Psoas muscle (tissue), 8 donors: ENCODE data around the gene CNKSR1. TPM values are rescaled to one million over a fixed set of nuclear protein-coding genes. Genes with fewer than 3 reads are reported as not detected.
A peak's percentile ranks its signal among the peaks of the same experiment; 100 is the strongest.

Experiments used
- ATAC-seq, 4 donors: fragments of 200-7000 bp; cut with Tn5 transposase; one replicate each; pipeline ENCODE4 v1.9.1; 2020; ENCODE audit warnings: moderate library complexity in 3 of 4, mild to moderate bottlenecking in 2 of 4
- DNase-seq, 2 donors: peaks; one replicate each; pipeline ENCODE4 v3.0.0-alpha.2; 2020
- H3K27ac ChIP-seq: fragments of 200-600 bp; one replicate; pipeline ENCODE4 v1.8.0; 2022
- H3K27me3 ChIP-seq, 3 donors: fragments of 200-600 bp in 1 of 3; one replicate each; pipeline versions ENCODE4 v1.6.1 to v1.8.0; 2013 to 2022; ENCODE audit warnings: low read length in 2 of 3, mild to moderate bottlenecking in 2 of 3, moderate library complexity in 1 of 3; ENCODE audit not compliant: insufficient read depth in 3 of 3
- H3K36me3 ChIP-seq, 2 donors: fragments of 200-600 bp in 1 of 2; one replicate each; pipeline versions ENCODE4 v1.6.1 to v1.8.0; 2013 to 2022; ENCODE audit warnings: low read depth in 1 of 2, mild to moderate bottlenecking in 1 of 2, moderate library complexity in 1 of 2; ENCODE audit not compliant: insufficient read depth in 1 of 2
- H3K4me1 ChIP-seq: fragments of 200-600 bp; one replicate; pipeline ENCODE4 v1.8.0; 2022
- H3K4me3 ChIP-seq: fragments of 200-600 bp; one replicate; pipeline ENCODE4 v1.8.0; 2022; ENCODE audit warnings: mild to moderate bottlenecking
- H3K9me3 ChIP-seq: fragments of 200-600 bp; one replicate; pipeline ENCODE4 v1.8.0; 2022
- CTCF ChIP-seq: fragments of 200-600 bp; IDR thresholded peaks from one replicate; pipeline ENCODE4 v1.8.0; 2022; ENCODE audit warnings: antibody characterized with exemption
- WGBS, 3 donors: extraction: QIAGEN DNeasy Blood & Tissue Kit; methylation state at CpG; one replicate each; pipeline versions ENCODE4 v1.1.6 to v1.1.7; 2013; 5-methylcytosine and 5-hydroxymethylcytosine counted together
- intact Hi-C, 2 donors: fragments of 100-400 bp; cut with DNase I; formaldehyde crosslinking; loops; one replicate each; pipeline versions ENCODE4 v1.11.0 to v1.14.2; 2022
- polyA plus RNA-seq, 3 donors: library from polyadenylated mRNA; stranded (reverse); fragments of 200-250 nt; gene quantifications; one replicate each; pipeline ENCODE4 v1.2.3, GENCODE V29; 2013
- total RNA-seq, 4 donors: library from RNA; stranded (reverse); fragmentation: NEBNext Ultra II Directional in 2 of 4; extraction: Animal tissue kit (Norgen Biotek cat#: 25700) in 2 of 4; gene quantifications; one replicate each; pipeline versions ENCODE4 v1.2.1 to v1.2.4, GENCODE V29; 2021 to 2023
- donor health status: healthy with polysubstance abuse.
- donor health status: DM: no; HTN: no; CAD: no; lungs with moderate emphysema.
- donor health status: Bipolar disorder and iron deficiency.
- donor health status: healthy.
- donor health status: DM: yes; HTN: yes; CAD: no.
- donor health status: DM: no; HTN: no; CAD: no.
- donor health status: DM: no; HTN: no; CAD: no.
- donor health status: DM: yes; HTN: yes; CAD: no.

The CNKSR1 gene
- total and polyA plus RNA-seq, 7 donors = 11.0 to 90.4 (median 54.8) TPM

GRCh38 chr1:26190373-26190987 is 13.2 kb downstream of the CNKSR1 start, which contains the start of gene CATSPER4:
CATSPER4 (plus strand) TSS chr1:26190602; CDS start chr1:26190628, 26 bp downstream.
- peaks cover 0 to 44% of the 10 kb centered on the region in 2 donors for H3K36me3 ChIP-seq
- ATAC-seq = peak; percentile 32 to 68 (median 48)
- no peaks in the 10 kb centered on the region for H3K27me3 ChIP-seq
- no peaks in the 10 kb centered on the region for H3K9me3 ChIP-seq
- no peak for DNase-seq
- no peak within 1 kb of the TSS for H3K4me3 ChIP-seq
- TF ChIP-seq CTCF = peak; percentile 25
- WGBS, 3 donors = 45 to 52% (median 46%) methylated on average over 11 to 16 of the region's 16 CpGs
- H3K4me1 ChIP-seq = no peaks in the 10 kb centered on the region
- H3K27ac ChIP-seq = no peak within 1 kb of the TSS
- intact Hi-C loops = no loop called here

GRCh38 chr1:26191739-26192138 is 14.4 kb downstream of the CNKSR1 start:
- Histone ChIP-seq H3K4me3 (no peak overlapping the region), H3K4me1 (no peaks in the 10 kb centered on the region), H3K27ac (no peak overlapping the region), H3K9me3 (no peaks in the 10 kb centered on the region), H3K27me3 (no peaks in the 10 kb centered on the region), H3K36me3 (peaks cover 0 to 32% of the 10 kb centered on the region in 2 donors)
- no peak for ATAC-seq
- no peak for DNase-seq
- WGBS, 3 donors = 44 to 53% (median 46%) methylated on average over 3 of the region's 3 CpGs
- no peak for TF ChIP-seq CTCF
- intact Hi-C loops = no loop called here

- Histone ChIP-seq H3K4me1 (no peaks in the 10 kb centered on the region), H3K9me3 (no peaks in the 10 kb centered on the region), H3K27ac (no peak overlapping the region), H3K4me3 (no peak overlapping the region), H3K27me3 (no peaks in the 10 kb centered on the region), H3K36me3 (no peaks in the 10 kb centered on the region)
- intact Hi-C loops = no loop called here
- DNase-seq (no peak), ATAC-seq (no peak)
- 62 to 90% (median 90%) methylated on average over 3 of the region's 3 CpGs for WGBS, 3 donors
- TF ChIP-seq CTCF = no peak
Measured at GRCh38 chr1:26195805-26196204, 18.5 kb downstream of the CNKSR1 start.

GRCh38 chr1:26197301-26197700 is 20.0 kb downstream of the CNKSR1 start:
- TF ChIP-seq CTCF = no peak
- Histone ChIP-seq H3K9me3 (no peaks in the 10 kb centered on the region), H3K36me3 (no peaks in the 10 kb centered on the region), H3K27ac (no peak overlapping the region), H3K4me1 (no peaks in the 10 kb centered on the region), H3K27me3 (no peaks in the 10 kb centered on the region), H3K4me3 (no peak overlapping the region)
- intact Hi-C loops = no loop called here
- no peak for DNase-seq
- no peak for ATAC-seq
- WGBS, 3 donors = 89 to 91% (median 91%) methylated on average over 3 of the region's 3 CpGs

GRCh38 chr1:26197813-26198212 is 20.5 kb downstream of the CNKSR1 start:
- Histone ChIP-seq H3K36me3 (no peaks in the 10 kb centered on the region), H3K27ac (no peak overlapping the region), H3K4me1 (no peaks in the 10 kb centered on the region), H3K4me3 (no peak overlapping the region), H3K27me3 (no peaks in the 10 kb centered on the region), H3K9me3 (no peaks in the 10 kb centered on the region)
- no peak for DNase-seq
- WGBS, 3 donors = 86 to 91% (median 88%) methylated on average over 8 to 11 of the region's 11 CpGs
- intact Hi-C loops = no loop called here
- no peak for ATAC-seq
- TF ChIP-seq CTCF = no peak
